IPS-18c (cell line): ENCODE data around the gene ERMAP.
A peak's percentile ranks its signal among the peaks of the same experiment; 100 is the strongest.

Source experiments
- H3K4me3 ChIP-seq: 2 replicates; pipeline ENCODE4 v1.7.0; 2013; ENCODE audit warnings: low read depth, mild to moderate bottlenecking, low read length, moderate library complexity; ENCODE audit not compliant: insufficient read depth
- H3K9me3 ChIP-seq: one replicate; pipeline ENCODE4 v1.6.1; 2013; ENCODE audit warnings: mild to moderate bottlenecking, low read length, moderate library complexity; ENCODE audit not compliant: control insufficient read depth, insufficient read depth

Gene ERMAP

DNA sequence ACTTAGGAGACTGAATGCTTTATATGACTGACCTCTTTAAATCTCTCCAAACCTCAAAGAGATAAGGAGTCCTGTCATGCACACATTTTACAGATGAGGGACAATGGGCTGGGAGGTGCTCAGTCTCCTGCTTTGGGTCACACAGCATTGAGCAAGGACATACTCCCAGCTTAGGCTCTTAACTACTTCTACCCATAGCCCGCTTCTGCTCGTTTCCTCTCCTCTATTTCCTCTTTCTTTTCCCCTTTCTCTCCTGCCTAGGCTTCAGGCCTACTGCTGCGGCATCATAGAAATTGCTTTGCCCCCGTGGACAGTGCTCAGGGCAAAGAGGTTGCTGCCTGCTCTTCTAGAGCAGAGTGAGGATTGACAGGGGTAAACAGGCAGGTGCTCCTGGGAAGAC, 17.1 kb downstream of the ERMAP start:
- no peaks in the 10 kb centered on the region for H3K9me3 ChIP-seq
- H3K4me3 ChIP-seq: no peak overlapping the region

DNA sequence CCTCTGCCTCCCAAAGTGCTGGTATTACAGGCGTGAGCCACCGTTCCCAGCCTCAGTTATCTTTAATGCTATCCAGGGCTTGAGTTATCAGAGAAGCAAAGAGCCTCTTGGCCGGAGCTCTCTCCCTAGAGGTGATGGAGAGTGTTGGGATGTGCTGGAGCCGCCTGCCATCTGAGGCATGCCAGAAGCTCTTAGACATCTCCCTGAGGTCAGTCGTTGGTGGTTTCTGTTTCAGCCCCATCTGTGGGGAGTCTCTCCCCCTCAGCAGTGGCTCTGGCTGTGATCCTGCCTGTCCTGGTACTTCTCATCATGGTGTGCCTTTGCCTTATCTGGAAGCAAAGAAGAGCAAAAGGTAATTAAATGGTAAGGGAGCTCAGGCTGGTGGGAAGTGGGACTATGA, 17.9 kb downstream of the ERMAP start:
- Histone ChIP-seq H3K9me3 (no peaks in the 10 kb centered on the region), H3K4me3 (no peak overlapping the region)

DNA sequence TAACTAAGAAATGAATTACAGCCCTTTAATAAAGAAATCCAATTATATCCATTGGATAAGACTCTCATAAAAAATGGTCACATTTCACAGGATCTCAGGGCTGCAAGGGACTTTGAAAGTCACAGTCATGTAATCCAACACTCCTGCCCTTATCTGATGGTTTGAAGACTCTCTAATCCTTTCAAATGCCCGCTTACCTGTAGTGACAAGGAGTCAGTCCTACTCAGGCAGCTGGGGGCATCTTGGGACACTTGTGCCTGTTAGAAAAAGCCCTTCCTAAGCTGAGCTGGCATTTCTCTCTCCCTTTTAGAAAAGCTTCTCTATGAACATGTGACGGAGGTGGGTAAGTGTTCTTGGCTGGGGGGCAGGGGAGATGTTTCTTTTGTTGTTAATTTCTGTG, 18.5 kb downstream of the ERMAP start:
- Histone ChIP-seq H3K9me3 (no peaks in the 10 kb centered on the region), H3K4me3 (no peak overlapping the region)

DNA sequence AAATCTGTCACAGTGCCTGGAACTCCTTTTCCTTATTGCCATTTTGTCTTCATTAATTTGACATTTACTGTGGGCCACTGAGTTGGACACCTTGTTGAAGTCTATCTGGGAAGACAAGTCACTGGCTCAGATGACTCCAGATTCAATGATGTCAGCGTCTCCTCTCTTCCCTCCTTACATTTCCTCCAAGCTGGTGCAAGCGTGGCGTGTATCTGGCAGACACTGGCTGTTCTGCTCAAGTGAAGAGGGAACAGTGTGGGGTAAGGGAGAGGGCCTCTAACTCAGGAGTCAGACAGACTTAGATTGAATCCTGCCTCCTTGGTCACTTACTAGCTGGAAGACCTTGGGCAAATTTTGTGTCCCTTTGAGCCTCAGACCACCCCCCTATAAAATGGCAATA, 20.8 kb downstream of the ERMAP start:
- Histone ChIP-seq H3K9me3 (no peaks in the 10 kb centered on the region), H3K4me3 (no peak overlapping the region)

DNA sequence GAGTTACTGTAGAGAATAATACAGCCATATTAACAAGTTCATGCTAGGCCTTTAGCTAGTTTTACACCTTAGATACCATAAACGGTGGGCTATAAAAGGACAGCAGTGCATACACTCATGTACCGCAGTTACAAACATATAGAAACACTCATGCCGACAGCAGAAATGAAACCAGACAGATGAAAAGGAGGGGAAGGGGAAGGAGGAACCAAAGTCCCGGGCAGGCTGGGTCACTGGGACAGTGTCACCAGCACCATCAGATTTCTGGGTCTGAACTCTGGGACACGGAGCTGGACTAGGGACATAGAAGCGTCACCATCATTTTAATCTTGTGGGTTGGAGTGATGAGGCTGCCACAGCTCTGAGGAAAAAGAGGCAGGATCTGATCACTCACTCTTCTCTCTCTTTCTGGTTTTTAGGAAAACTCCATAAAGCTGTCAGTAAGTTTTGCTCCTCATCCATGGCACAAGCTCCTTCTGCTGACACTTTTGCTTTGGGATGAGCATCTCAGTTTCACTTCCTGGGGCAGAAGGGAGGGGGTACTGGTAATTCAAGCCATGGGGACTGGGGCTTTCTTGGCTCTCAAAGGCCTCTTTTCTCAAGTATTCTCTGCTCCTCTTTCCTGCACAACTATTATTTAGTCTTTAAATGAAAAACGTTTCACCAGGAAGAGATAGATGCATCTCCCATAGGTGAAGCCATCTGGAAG, 21.7 kb downstream of the ERMAP start:
- no peaks in the 10 kb centered on the region for H3K9me3 ChIP-seq
- H3K4me3 ChIP-seq: no peak overlapping the region

DNA sequence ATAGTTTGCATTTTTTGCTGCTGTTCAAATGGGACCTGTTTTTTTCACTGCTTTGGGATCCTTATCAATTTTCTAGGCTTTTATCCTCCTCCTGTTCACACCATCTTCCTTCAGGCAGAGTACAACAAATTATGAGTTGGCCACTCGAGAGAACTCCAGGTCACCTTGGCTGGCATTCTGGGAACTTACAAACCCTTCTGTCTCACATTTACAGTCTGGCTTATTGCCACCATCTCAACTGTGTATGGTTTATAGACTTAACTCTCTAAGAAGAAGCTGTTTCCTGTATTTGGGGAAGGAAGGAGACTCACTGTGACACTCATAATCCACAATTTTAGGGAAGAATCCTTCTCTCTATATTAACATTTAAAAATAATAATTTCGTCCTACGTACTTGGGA, 24.1 kb downstream of the ERMAP start:
- no peak overlapping the region for H3K4me3 ChIP-seq
- no peaks in the 10 kb centered on the region for H3K9me3 ChIP-seq

GRCh38 chr1:42841440-42842147, 24.7 kb downstream of the ERMAP start:
- Histone ChIP-seq H3K4me3 (no peak overlapping the region), H3K9me3 (no peaks in the 10 kb centered on the region)

DNA sequence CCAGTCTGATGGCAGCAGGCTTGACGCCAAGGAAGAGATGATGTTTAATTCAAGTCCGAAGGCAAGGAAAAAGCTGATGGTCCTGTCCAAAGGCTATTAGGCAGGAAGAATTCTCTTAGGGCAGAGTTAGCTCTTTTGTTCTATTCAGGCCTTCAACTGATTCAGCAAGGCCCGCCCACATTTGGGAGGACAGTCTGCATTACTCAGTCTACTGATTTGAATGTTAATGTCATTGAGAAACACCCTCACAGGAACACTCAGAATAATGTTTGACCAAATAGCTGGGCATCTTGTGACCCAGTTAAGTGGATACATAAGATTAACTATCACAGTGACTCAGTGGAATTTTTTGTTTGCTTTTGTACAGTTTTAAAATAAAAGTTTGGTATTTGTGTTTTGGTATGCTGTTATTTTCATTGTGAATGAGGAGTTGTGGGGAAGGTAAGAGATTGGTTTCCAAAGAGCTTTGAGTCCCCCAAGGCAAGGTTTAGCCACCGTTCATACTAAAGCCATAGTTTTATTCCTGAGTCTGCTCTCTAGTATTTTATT, 27.7 kb downstream of the ERMAP start:
- Histone ChIP-seq H3K9me3 (no peaks in the 10 kb centered on the region), H3K4me3 (no peak overlapping the region)

GRCh38 chr1:42845193-42845592, 28.3 kb downstream of the ERMAP start:
- Histone ChIP-seq H3K4me3 (no peak overlapping the region), H3K9me3 (no peaks in the 10 kb centered on the region)

GRCh38 chr1:42845866-42846256, 28.9 kb downstream of the ERMAP start:
- peak overlapping the region; percentile 57 for H3K4me3 ChIP-seq
- no peaks in the 10 kb centered on the region for H3K9me3 ChIP-seq

GRCh38 chr1:42846257-42847110, 29.6 kb downstream of the ERMAP start, which contains the start of gene ZNF691:
ZNF691 (plus strand) TSS chr1:42846613; CDS start chr1:42849659, 3,046 bp downstream.
- H3K9me3 ChIP-seq: peaks cover 2% of the 10 kb centered on the region
- H3K4me3 ChIP-seq: peak within 1 kb of the TSS; percentile 88

DNA sequence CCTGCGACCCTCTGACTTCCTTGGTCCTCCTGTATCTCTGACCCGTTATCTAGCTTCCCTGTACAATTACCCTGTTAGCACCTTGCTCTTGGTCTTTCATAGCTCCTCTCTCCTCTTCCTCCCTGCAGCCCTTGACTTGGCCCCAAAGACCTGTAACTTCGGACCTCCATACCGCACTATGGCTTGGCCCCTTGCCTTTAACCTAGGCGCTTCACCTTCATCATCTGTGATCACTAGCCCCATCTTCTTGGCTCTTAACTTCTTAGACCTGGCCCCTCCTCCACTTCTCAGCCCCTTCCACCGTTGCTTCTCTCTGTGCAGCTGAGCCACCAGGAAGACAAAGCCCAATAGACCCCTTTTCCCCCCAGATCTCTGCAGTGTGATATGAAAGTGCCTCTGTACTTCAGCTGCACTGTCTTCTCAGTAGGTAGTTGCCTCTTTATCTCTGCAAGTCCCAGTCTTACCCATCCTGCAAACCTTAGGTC, 30.2 kb downstream of the ERMAP start:
- H3K4me3 ChIP-seq: peak overlapping the region; percentile 88

DNA sequence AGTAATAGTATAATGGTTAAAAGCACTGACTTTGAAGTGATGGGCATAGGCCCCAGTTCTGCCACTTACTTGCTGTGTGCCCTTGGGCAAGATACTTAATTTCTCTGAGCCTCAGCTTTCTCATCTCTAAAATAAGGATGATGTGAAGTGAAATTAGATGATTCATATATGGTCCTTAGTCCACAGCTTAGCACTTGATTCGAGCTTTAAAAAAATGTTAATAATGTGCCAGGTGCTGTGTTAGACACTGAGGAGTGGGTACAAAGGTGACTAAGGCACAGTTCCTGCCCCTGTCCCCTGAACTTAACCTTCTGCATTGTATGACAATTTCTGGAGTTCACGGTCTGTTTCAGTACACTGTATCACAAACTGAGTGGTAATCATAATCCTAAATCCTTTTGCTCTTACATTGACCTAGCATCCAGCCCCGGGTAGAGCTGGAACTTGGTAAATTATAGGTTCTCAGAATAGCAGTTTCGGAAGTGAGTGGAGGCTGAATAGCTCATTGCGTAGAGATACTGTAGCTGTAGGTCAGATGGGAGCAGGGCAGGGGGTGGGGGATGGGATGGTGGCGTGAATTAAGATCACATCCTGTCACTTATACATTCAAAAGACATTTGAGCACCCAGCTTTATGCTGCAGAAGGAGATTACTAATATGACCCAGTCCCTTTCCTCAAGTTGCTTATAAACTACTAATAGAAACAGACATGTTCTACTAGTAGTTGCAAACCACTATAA, 31.0 kb downstream of the ERMAP start:
- peak overlapping the region; percentile 88; the same call in 1 of the 2 replicates for H3K4me3 ChIP-seq

More for the DNA sequence above, 30.2 kb downstream of the ERMAP start:
- peaks cover 2% of the 10 kb centered on the region for H3K9me3 ChIP-seq

DNA sequence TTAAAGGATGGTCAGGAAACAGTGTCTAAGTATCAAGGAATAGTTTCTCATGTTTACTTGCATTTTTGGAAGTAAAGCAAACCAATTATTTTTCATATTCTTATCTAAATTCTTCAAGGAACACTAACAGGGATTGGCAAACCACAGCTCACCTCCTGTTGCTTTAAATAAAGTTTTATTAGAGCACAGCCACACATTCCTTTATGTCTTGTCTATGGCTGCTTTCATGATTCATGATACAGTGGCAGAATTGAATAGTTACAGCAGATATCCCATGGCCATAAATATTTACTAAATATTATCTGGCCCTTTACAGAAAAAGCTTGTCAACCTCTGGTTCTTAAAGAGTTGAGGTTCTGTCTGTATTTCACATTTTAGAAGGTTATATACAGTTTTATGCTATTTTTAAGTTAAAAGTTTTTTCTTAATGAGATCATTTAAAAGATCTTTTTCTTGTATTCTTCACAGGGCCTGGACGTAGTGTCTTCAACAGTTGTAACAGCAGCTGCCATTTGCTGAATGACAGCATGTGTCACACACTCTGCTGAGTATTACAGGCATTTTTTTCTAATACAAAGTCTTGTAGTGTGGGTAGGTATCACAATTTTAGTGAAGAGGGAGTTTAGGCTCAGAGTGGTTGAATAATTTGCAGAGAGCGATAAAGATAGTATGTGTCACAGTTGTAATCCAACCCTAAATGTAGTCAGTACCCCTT, 32.1 kb downstream of the ERMAP start:
- Histone ChIP-seq H3K4me3 (no peak overlapping the region), H3K9me3 (peaks cover 2% of the 10 kb centered on the region)

More for the DNA sequence above, 31.0 kb downstream of the ERMAP start:
- H3K9me3 ChIP-seq: peaks cover 2% of the 10 kb centered on the region

GRCh38 chr1:42849944-42850343, 33.0 kb downstream of the ERMAP start:
- Histone ChIP-seq H3K4me3 (no peak overlapping the region), H3K9me3 (peaks cover 2% of the 10 kb centered on the region)

- Histone ChIP-seq H3K9me3 (peaks cover 2% of the 10 kb centered on the region), H3K4me3 (no peak overlapping the region)
Measured at GRCh38 chr1:42851420-42851819, 34.5 kb downstream of the ERMAP start.
